ENCODE results near the gene MAML2.

Gene MAML2

GRCh38 chr11:96151501-96151900 lies 191.5 kb downstream of the MAML2 start:
- peak; percentile 48 for DNase-seq

GRCh38 chr11:96150609-96151008 lies 192.4 kb downstream of the MAML2 start:
- DNase-seq: no peak

GRCh38 chr11:96149743-96150555 lies 193.0 kb downstream of the MAML2 start:
- DNase-seq: peak; percentile 92

- DNase-seq: no peak
These were observed 195.0 kb downstream of the MAML2 start for GRCh38 chr11:96147906-96148486.

GRCh38 chr11:96147186-96147585 lies 195.8 kb downstream of the MAML2 start:
- DNase-seq: peak; percentile 55

GRCh38 chr11:96146765-96147164 lies 196.2 kb downstream of the MAML2 start:
- DNase-seq: no peak

GRCh38 chr11:96145163-96145585 lies 197.8 kb downstream of the MAML2 start:
- DNase-seq: peak; percentile 52

GRCh38 chr11:96144553-96144952 lies 198.4 kb downstream of the MAML2 start:
- DNase-seq: no peak

GRCh38 chr11:96143041-96143521 lies 199.9 kb downstream of the MAML2 start:
- DNase-seq: no peak

- no peak for DNase-seq
These were observed 201.4 kb downstream of the MAML2 start for GRCh38 chr11:96141626-96142025.

- no peak for DNase-seq
These were observed 203.3 kb downstream of the MAML2 start for GRCh38 chr11:96139691-96140090.

GRCh38 chr11:96137373-96137772 lies 205.6 kb downstream of the MAML2 start:
- DNase-seq: no peak

- no peak for DNase-seq
These were observed 206.2 kb downstream of the MAML2 start for GRCh38 chr11:96136613-96137298.

GRCh38 chr11:96134602-96135001 lies 208.4 kb downstream of the MAML2 start:
- DNase-seq: peak; percentile 47

GRCh38 chr11:96132437-96132836 lies 210.6 kb downstream of the MAML2 start:
- no peak for DNase-seq

- DNase-seq: no peak
These were observed 212.9 kb downstream of the MAML2 start for GRCh38 chr11:96130061-96130620.

- no peak for DNase-seq
These were observed 215.4 kb downstream of the MAML2 start for GRCh38 chr11:96127596-96127959.

GRCh38 chr11:96126917-96127595 lies 215.9 kb downstream of the MAML2 start:
- DNase-seq: no peak

GRCh38 chr11:96125400-96125799 lies 217.6 kb downstream of the MAML2 start:
- DNase-seq: no peak

GRCh38 chr11:96124155-96124554 lies 218.8 kb downstream of the MAML2 start:
- DNase-seq: no peak

- no peak for DNase-seq
These were observed 219.7 kb downstream of the MAML2 start for GRCh38 chr11:96123301-96123700.

- peak; percentile 52 for DNase-seq
These were observed 220.4 kb downstream of the MAML2 start for GRCh38 chr11:96122601-96123074.

Measured in fibroblast of skin of back (primary cell).